HG02588 (cell line): ENCODE results near the gene GREM2.

Experiments used
- ATAC-seq: cut with Tn5 transposase; IDR thresholded peaks from one replicate; pipeline ENCODE4 v1.9.1; 2021; ENCODE audit warnings: mild to moderate bottlenecking, moderate library complexity; ENCODE audit not compliant: unreplicated experiment

The GREM2 gene

GRCh38 chr1:240462766-240463395, 149.1 kb downstream of the GREM2 start:
- ATAC-seq = no peak

GRCh38 chr1:240462277-240462676, 149.7 kb downstream of the GREM2 start:
- ATAC-seq = no peak

GRCh38 chr1:240457203-240457602, 154.8 kb downstream of the GREM2 start:
- no peak for ATAC-seq

- ATAC-seq = no peak
Observed at GRCh38 chr1:240455228-240455821, 156.6 kb downstream of the GREM2 start.

GRCh38 chr1:240445369-240445768, 166.6 kb downstream of the GREM2 start:
- no peak for ATAC-seq

GRCh38 chr1:240441669-240442068, 170.3 kb downstream of the GREM2 start:
- ATAC-seq = no peak
